Superior temporal gyrus (tissue), 1 donor: ENCODE measurements around the gene SPTBN5.

Experiments
- DNase-seq: peaks from one replicate; pipeline ENCODE4 v3.0.0-alpha.2; 2016; ENCODE audit errors: extremely low spot score

The SPTBN5 gene

GRCh38 chr15:41926185-41927056 is 32.6 kb upstream of the SPTBN5 start:
- DNase-seq, result no peak

DNA sequence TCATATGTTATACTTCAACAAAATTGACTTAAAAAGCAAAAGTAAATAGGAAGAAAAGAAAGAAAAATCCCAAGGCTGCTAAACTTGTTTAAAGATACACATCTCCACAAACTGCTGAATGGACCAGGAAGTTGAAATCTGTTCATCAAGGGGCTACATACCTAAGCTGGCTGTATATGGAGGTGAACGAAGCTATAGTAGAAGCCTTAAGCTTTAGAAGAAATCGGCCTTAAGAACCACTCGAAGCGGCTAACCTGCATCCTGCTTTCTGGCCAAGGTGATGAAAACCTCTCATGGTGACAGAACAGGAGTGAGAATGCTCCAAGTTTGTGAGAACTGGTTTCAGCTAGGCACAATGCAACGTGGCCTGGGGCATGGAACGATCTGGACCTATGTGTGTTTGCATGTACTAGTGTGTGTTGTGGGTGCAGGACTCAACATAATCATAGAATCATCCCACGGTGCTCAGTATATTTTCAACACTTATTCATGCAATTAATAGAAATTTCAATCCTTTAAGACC is 31.3 kb upstream of the SPTBN5 start:
- DNase-seq, result no peak

GRCh38 chr15:41923401-41923997 is 29.6 kb upstream of the SPTBN5 start:
- no peak for DNase-seq

GRCh38 chr15:41922353-41922752 is 28.5 kb upstream of the SPTBN5 start:
- DNase-seq, result no peak

- no peak for DNase-seq
These were observed 27.8 kb upstream of the SPTBN5 start for GRCh38 chr15:41921639-41922038.

DNA sequence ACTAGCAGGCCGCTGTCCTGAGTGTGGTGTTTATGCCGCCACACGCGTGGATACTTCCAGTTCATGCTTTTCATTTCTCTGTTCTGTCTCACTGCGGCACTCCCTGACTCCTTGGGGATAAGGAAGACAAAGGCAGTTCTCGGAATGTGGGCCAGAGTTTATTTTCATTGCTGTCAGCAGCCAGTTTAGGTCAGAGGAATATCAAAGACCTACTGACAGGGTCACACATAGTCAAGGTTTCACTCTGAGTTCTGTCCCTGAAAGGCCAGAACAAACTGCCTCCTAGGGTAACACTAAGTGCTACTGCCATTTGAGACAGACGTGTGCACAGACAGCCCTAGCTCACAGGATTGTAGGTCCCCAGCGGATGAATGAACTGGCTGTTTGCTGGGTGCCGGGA is 27.3 kb upstream of the SPTBN5 start:
- DNase-seq, result no peak

- no peak for DNase-seq
These were observed 26.2 kb upstream of the SPTBN5 start for GRCh38 chr15:41919954-41920538.

GRCh38 chr15:41919201-41919820 is 25.5 kb upstream of the SPTBN5 start:
- DNase-seq, result no peak

- DNase-seq, result no peak
These were observed 24.8 kb upstream of the SPTBN5 start for GRCh38 chr15:41918506-41919126.

DNA sequence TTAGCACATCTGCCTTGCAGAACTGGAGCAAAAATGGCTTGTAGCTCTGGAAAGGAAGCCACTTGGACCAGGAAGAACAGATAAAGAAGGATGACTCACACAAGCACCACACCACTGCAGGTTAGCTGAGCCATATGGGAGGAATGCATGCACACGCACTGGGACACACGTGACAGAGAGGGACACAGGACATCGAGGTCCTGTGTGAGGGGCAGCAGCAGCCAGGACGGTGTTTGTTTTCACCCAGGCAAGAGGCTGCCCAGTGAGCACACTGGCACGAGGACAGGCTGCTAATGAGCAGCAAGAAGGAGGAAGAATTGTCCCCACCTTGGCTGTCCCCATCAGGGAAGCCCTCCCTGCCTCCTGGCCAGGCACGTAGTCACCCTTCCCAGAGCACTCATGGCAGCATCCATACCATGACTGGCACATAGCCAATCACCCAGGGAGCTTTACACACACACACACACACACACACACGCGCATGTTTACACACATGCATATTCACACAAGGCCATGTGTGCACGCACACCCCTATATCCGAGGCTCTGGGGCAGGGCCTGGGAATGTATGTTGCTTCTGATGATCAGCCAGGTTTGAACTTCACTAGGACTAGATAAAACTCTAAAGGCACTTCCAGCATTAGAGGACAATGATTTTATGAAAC is 24.0 kb upstream of the SPTBN5 start:
- DNase-seq, result peak; percentile 45

GRCh38 chr15:41915255-41915994 is 21.6 kb upstream of the SPTBN5 start:
- no peak for DNase-seq

DNA sequence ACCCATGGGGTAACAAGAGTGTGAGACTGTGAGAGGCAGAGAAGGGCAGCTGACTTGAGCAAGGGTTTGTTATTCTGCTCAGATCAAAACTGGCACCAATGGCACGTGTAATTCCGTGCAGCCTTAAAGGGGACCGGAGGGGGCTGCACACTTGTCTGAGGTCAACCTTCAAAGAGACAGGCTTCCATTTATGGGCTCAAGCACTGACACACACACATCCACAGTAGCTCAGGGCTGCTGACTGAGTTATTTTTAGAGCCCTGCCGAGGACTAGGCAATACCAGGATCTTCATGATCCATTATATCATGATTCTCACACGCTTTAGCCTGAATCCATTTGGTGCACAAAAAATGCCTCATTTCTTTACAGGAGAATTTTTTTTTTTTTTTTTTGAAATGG is 20.6 kb upstream of the SPTBN5 start:
- DNase-seq, result peak; percentile 50

DNA sequence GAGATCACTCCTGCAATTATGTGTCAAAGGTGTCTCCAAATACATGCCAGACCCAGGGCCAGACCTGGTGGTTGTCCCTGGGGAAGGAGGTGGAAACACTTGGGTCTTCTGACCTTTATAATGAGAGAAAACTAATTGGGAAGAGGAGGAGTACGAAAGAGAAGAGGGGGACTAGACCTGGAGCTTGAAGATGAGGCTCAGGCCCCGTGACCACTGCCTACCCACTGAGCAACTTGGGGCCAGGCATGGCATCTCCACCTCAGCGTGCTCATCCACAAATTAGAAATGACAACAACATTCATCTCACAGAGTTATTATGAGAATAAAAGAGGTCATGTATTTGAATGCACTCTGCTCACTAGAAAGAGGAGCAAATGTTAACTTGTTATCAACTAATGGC is 19.4 kb upstream of the SPTBN5 start:
- no peak for DNase-seq

- DNase-seq, result no peak
These were observed 18.0 kb upstream of the SPTBN5 start for GRCh38 chr15:41911691-41912345.

DNA sequence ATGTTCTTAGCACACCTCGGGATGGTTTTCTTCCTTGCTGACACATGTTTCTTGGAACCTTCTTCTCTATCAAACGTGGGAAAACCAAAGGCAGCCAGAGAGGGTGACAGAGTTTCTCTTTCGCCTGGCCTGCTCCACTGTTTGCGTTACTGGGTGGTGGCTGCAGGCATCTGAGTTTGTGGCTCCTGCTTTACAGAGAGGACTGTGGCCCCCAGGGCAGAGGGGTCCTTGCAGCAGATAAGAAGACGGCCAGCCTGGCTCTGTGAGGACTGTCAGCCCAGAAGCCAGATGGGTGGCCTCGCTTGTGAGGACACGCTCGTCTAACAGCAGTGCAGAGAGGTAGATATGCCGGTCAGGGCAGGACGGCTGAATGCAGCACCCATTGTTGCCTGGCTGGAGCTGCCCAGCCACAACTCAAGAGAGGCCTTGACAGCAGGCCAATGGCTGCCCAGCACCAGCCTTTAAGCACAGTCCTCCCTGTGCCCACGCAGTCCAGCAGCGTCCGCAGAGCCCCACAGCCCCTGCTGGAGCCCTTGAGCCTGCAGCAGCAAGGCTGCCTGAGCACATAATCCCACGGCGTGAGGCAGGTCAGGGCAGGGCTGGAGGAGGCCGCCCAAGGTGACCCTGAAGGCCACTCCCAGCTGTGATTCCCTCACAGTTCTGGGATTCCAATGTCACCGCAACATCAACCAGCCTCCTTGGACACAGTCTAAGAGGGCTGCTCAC is 15.0 kb upstream of the SPTBN5 start:
- DNase-seq, result no peak

- no peak for DNase-seq
These were observed 13.3 kb upstream of the SPTBN5 start for GRCh38 chr15:41907141-41907540.

DNA sequence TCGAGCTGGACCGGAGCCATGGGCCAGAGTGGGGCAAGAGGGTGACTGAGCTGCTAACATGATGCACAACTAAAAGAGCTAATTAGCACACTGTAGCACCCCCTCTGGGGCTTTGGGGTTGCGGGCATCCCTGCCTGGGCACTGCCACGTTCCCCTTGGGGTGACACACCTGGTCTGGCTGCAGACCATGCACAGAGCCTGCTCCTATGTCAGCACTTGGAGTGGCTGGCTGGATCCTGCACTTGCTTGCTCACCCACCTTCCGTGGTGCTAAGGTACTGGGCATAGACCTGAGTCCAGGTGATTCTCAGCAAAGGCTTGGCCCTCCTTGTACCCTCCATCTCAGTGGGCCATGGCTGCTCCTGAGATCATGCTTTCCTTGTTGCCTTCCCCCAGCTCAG is 12.8 kb upstream of the SPTBN5 start:
- DNase-seq, result no peak

GRCh38 chr15:41905036-41905793 is 11.4 kb upstream of the SPTBN5 start:
- no peak for DNase-seq
